ENCODE results near the gene FBL.
"Not testable (repeated sequence)": the region's sequence is repeated elsewhere in the genome, so short reads cannot be mapped to it uniquely, and the experiment has no call there.

FBL gene

DNA sequence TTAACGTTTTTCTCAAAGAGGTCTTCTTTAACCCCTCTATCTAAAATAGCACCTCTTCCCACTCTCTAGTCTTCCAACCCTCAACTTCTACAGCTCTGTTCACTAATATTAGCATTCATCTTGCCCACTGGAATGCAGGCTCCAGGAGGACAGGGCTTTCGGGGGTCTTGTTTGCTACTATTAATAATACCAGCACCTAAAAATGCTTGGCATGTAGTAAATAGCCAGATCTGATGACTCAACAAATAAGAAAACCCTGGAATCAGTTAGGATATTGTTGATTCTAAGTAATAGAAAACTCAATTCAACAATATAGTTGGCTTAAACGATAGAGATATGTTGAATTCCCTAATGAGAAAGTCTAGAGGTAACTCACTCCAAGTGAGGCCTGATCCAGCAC lies 26.4 kb downstream of the FBL start:
- no peak for DNase-seq

DNA sequence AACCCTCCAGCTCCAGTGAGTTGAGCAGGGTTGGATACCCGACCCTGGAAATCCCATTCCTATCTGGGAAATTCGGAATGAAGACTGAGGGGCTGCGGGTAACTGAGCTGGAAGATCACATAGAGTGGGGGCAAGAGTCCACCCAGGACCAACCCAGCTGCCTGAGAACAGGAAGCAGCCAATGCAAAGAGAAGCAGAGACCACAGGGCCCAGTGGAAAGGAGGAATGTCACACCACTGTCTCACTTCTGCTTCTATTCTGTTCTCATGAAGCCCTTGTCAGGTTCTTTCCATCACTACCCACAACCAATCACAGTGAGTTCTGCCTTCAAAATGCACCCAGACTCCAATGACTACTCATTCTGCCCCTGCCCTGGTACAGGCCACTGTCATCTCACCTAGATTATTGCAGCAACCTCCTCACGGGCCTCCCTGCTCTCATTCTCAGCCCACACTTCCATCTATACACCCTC lies 27.5 kb downstream of the FBL start:
- no peak for DNase-seq

DNA sequence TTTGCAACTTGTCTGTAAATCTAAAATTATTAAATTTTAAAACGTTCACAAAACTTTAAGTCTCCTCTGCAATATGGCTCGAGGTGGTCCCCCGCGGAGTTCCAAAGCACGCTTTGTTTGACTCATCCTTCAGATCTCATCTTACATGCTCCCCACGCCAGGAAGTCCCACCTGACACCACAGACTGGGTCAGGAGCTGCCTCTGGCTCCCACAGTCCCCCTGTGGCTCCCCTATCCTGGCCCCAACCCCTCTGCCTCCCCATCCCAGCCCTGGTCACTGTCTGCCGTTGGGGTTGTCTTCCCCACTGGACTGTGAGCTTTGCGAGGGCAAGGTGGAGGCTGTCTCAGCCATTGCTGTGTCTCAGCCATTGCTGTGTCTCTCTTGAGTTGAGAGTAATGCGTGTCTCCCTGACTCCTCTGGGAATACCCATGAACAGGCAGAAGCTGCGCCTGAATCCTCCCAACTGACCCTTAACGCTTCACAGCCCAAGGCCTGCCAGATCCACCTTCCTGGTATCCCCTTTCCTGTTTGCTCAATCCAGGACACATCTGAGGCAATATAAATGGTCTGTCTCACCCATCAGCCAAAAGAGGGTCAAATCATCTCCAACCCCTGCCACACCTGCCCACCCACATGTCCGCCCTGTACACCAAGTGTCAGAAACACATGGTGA lies 28.2 kb downstream of the FBL start:
- DNase-seq = no peak

- no peak for DNase-seq
These were observed 29.7 kb downstream of the FBL start for GRCh38 chr19:39816287-39817048.

- DNase-seq = no peak
These were observed 31.6 kb downstream of the FBL start for GRCh38 chr19:39814595-39814994.

DNA sequence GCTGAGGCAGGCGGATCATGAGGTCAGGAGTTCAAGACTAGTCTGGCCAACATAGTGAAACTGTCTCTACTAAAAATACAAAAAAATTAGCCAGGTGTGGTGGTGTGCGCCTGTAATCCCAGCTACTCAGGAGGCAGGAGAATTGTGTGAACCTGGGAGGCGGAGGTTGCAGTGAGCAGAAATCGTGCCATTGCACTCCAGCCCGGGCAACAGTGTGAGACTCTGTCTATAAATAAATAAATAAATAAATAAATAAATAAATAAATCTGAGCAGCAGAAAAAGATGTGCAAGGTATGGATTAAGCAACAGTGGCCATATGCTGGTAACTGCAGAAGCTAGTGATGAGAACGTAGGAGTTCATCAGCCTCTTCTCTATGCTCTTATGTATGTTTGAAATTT lies 32.1 kb downstream of the FBL start:
- DNase-seq = not testable (repeated sequence)

- no peak for DNase-seq
These were observed 32.8 kb downstream of the FBL start for GRCh38 chr19:39813264-39813993.

- no peak for DNase-seq
These were observed 35.1 kb downstream of the FBL start for GRCh38 chr19:39811064-39811463.

- DNase-seq = no peak
These were observed 35.8 kb downstream of the FBL start for GRCh38 chr19:39810424-39810823.

DNA sequence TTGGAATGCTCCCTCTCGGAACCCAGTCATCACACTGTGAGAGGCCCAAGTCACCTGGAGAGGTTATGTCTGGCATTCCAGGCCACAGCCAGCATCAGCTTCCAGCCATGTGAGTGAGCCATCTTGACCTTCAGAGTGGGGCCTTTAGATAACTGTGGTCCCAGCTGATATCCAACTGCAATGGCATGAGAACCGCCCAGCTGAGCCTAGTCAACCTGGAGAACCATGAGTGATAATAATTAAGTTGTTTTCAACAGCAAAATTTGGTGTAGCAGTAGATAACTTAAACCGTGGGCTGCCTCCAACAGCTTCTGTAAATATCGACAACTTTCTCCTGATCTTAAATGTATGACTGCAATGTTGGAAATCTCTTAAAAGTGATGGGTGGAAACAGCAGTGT lies 36.8 kb downstream of the FBL start:
- DNase-seq = no peak

DNA sequence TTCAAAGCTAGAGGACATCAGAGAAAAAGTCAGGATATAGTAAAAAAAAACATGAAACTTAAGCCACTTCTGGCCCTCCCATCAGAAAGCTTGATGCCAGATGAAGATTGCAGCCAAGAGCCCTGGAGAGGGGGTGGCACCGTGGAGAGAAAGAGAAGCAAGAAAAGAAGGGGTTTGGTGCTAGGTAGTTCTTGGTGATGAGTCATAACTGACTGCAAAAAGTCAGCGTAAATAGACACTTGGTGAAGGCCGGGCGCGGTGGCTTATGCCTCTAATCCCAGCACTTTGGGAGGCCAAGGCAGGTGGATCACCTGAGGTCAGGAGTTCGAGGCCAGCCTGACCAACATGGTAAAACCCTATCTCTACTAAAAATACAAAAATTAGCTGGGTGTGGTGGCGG lies 37.5 kb downstream of the FBL start:
- DNase-seq = not testable (repeated sequence)

DNA sequence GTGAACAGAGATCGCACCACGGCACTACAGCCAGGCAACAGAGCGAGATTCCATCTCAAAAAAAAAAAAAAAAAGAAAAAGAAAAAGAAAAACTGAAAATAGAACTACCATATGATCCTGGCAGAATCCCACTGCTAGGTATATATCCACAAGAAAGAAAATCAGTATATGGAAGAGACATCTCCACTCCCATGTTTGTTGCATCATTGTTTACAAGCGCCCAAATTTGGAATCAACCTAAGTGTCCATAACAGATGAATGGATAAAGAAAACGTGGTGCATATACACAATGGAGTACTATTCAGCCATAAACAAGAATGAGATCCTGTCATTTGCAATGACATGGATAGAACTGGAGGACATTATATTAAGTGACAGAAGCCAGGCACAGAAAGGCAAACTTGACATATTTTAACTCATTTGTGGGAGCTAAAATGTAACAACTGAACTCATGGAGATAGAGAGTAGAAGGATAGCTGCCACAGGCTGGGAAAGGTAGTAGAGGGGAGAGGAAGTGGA lies 38.3 kb downstream of the FBL start:
- DNase-seq = no peak

- DNase-seq = no peak
These were observed 41.1 kb downstream of the FBL start for GRCh38 chr19:39805104-39805503.

GRCh38 chr19:39802958-39803357 lies 43.2 kb downstream of the FBL start:
- DNase-seq = no peak

DNA sequence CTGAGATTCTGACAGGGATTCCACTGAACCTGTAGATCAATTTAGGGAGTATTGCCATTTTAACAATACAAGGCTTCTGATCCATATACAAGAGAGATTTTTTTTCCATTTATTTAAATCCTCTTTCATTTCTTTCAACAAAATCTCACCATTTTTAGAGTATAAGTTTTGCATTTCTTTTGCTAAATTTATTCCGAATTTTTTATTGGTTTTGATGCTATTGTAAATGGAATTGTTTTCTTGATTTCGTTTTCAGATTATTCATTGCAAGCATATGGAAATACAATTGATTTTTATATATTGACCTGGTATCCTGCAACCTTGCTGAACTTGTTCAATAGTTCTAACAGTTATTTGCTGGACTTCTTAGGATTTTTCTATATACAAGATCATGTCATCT lies 49.1 kb downstream of the FBL start:
- no peak for DNase-seq

DNA sequence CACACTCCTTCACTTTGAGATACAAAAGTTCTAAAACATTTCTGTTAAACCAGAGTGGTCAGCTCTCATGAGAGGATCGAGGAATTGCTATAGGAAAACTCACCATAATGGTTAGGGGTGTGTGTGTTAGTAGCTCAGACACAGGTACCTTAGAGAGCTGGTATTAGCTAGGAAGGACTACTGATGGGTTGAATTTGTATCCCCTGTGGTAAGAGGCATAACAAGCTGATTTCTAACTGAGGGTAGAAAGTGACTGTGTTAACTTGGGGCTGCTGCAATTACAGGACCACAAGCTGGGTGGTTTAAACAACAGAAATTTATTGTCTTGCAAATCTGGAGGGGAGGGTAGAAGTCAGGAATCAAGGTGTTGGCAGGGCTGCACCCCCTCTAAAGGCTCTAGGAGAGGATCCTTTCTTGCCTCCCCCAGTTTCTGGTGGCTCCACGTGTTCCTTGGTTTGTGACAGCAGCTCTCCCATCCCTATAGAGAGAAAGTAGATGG lies 50.1 kb downstream of the FBL start:
- DNase-seq = no peak

DNA sequence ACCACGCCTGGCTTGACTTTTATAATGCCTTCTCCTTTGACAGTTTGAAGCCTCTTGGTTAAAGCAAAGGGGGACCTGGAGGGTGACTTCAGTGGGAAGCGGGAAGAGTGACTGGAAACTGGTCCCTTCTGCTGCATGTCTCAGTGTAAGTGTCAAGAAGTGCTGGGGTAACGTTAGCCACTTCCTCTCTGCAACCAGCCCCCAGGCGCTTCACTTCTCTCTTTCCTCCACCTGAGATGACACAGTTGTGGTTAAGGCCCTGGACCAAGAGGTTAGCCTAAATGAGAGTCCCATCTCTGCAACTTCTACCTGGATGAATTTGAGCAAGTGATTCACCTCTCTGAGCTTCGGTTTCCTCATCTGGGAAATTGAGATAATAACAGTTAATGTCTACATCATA lies 51.2 kb downstream of the FBL start:
- DNase-seq = no peak

DNA sequence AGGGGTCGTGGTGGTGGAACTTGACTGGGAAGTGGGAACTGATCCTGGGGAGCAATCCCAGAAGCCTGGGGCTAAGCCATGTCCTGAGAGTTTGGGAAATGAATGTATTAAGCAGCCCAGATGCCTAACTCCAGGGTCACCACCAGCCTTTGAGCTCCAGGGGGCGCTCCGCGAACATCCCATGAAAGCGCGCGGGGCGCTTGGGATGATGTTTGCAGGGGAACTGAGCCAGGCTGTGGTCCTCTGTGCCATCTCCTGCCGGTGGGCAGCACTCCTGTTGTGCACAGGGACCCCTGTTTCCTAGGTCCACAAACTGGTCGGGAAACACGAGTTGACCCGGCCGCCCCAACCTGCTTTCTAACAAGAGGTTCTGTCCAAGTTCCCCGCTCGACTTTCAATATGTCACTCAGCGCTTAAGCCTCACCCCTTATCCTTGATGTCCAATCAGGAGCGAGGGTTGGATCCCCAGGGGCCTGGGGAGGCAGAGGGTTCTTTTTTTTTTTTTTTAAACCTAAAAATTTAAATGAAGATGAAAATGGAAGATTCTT lies 53.1 kb downstream of the FBL start:
- DNase-seq = peak; percentile 31

DNA sequence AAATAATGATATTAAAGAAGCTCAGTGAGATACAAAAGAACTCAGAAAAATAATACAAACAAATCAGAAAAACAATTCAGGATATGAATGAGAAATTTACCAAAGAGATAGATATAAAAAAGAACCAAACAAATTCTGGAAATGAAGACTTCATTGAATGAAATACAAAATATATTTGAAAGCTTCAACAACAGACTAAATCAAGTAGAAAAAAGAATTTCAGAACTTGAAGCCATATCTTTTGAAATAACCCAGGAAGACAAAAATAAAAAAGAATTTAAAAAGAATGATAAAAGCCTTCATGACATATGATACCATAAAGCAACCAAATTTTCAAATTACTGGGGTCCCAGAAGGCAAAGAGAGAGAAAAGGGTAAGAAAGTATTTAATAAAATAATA lies 57.9 kb downstream of the FBL start:
- no peak for DNase-seq
